ENCODE measurements around the gene MAPT.

The MAPT gene

GRCh38 chr17:45895969-45896785 is 1.8 kb downstream of the MAPT start:
- H3K9ac ChIP-seq (ENCODE audit: low read length) = no peak overlapping the region
- no peak for DNase-seq
- H3K4me2 ChIP-seq (ENCODE audit: low read depth, low read length) = peak overlapping the region; percentile 97

DNA sequence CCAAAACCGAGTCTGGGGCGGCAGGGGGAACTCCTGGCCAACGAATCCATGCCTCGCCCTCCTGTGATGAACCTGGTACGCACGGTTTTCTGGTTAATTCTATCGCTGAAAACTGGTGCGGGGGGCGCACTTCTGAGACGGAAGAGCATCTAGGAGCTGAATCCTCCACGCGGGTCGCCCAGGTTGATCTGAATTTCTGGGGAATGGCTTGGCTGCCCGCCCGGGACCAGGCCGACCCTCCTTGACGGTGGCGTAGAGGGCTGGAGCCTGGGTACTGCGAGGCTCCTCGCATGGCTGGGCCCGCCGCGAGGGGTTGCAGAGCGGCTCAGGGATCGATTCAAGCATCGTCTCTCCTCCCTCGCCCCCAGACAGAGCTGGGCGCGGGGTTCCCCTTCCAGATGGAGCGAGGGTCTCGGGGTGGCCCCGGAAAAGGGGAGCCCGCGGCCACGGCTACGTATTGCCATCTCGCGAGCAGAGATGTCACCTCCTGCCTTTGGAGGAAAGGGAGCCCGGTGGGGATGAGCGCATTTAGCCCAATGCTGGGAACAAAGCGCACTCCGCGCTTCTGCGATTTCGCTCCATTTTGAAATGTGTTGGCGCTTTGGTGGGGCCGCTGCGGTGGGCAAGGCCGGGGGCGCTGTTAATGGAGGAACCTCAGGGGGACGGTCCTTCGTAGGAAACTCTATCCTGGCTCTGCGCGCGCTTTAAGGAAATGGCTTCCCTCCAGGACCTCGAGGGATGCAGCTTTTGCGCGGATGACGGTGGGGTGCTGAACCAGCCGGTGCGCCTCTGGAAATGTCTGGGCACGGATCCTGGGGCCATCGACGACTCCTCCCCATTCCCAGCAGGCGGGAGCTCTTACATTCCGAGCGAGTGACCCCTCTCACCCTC is 2.7 kb downstream of the MAPT start:
- Histone ChIP-seq H3K9me2 (replicated peaks; ENCODE audit: insufficient read depth, low read length) (no peaks in the 10 kb centered on the region), H3K4me2 (ENCODE audit: low read depth, low read length) (no peak overlapping the region), H3K4me3 (ENCODE audit: low read length) (no peak overlapping the region), H3K4me1 (ENCODE audit: low read length) (no peaks in the 10 kb centered on the region), H3K27me3 (replicated peaks; ENCODE audit: insufficient read depth, low read length) (peaks cover 31% of the 10 kb centered on the region), H3F3A (ENCODE audit: insufficient read depth, low read length) (no peaks in the 10 kb centered on the region), H3K9me3 (replicated peaks; ENCODE audit: insufficient read depth, low read length) (no peaks in the 10 kb centered on the region), H3K9ac (ENCODE audit: low read length) (no peak overlapping the region), H3K36me3 (replicated peaks; ENCODE audit: insufficient read depth, low read length) (no peaks in the 10 kb centered on the region), H2AFZ (ENCODE audit: low read length) (no peak overlapping the region), H4K20me1 (ENCODE audit: insufficient read depth, low read length) (no peaks in the 10 kb centered on the region), H3K79me2 (ENCODE audit: low read length) (no peaks in the 10 kb centered on the region), H3K27ac (ENCODE audit: low read length) (no peak overlapping the region)
- TF ChIP-seq CTCF (IDR thresholded peaks at IDR 0.05; ENCODE audit: low read length) = no peak
- no peak for TF ChIP-seq EZH2 (optimal IDR thresholded peaks at IDR 0.05; ENCODE audit: low read depth, low read length)
- TF ChIP-seq EZH2phosphoT487 (IDR thresholded peaks at IDR 0.05; ENCODE audit: low read length) = no peak
- DNase-seq = no peak

More at GRCh38 chr17:45895969-45896785, 1.8 kb downstream of the MAPT start:
- Histone ChIP-seq H3K36me3 (replicated peaks; ENCODE audit: insufficient read depth, low read length) (no peaks in the 10 kb centered on the region), H3K9me3 (replicated peaks; ENCODE audit: insufficient read depth, low read length) (no peaks in the 10 kb centered on the region), H3K4me3 (ENCODE audit: low read length) (peak overlapping the region; percentile 75; the same call in 1 of the 2 replicates), H3K27ac (ENCODE audit: low read length) (no peak overlapping the region), H4K20me1 (ENCODE audit: insufficient read depth, low read length) (no peaks in the 10 kb centered on the region), H3F3A (ENCODE audit: insufficient read depth, low read length) (no peaks in the 10 kb centered on the region), H2AFZ (ENCODE audit: low read length) (no peak overlapping the region), H3K27me3 (replicated peaks; ENCODE audit: insufficient read depth, low read length) (peaks cover 31% of the 10 kb centered on the region), H3K79me2 (ENCODE audit: low read length) (no peaks in the 10 kb centered on the region), H3K9me2 (replicated peaks; ENCODE audit: insufficient read depth, low read length) (no peaks in the 10 kb centered on the region), H3K4me1 (ENCODE audit: low read length) (no peaks in the 10 kb centered on the region)
- TF ChIP-seq CTCF (IDR thresholded peaks at IDR 0.05; ENCODE audit: low read length) (no peak), EZH2phosphoT487 (IDR thresholded peaks at IDR 0.05; ENCODE audit: low read length) (no peak)

DNA sequence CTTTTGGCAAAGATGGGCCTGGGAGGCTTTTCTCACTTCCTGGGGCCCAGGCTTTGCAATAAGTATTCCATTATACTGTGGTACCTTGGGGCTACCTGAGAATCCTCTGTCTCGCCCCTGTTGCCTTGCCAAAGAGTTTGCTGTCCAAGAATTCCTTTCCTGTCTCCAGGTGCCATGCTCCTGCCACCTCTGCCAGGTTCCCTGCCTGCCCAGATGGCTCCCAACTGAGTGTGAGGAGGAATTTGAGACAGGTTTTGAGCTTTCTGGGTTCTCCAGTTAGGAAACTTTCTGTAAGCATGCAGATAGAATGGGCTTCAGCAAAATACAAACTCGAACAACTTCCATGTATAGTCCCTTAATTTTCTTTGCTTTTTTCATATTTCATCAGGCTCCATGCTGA is 5.8 kb downstream of the MAPT start:
- H3K9ac ChIP-seq (ENCODE audit: low read length) = no peak overlapping the region
- H3K4me1 ChIP-seq (ENCODE audit: low read length) = no peaks in the 10 kb centered on the region
- H3K27ac ChIP-seq (ENCODE audit: low read length) = no peak overlapping the region
- no peaks in the 10 kb centered on the region for H4K20me1 ChIP-seq (ENCODE audit: insufficient read depth, low read length)
- H3K36me3 ChIP-seq (replicated peaks; ENCODE audit: insufficient read depth, low read length) = no peaks in the 10 kb centered on the region
- H2AFZ ChIP-seq (ENCODE audit: low read length) = no peak overlapping the region
- no peaks in the 10 kb centered on the region for H3K79me2 ChIP-seq (ENCODE audit: low read length)
- no peak overlapping the region for H3K4me3 ChIP-seq (ENCODE audit: low read length)
- peaks cover 31% of the 10 kb centered on the region for H3K27me3 ChIP-seq (replicated peaks; ENCODE audit: insufficient read depth, low read length)
- H3F3A ChIP-seq (ENCODE audit: insufficient read depth, low read length) = no peaks in the 10 kb centered on the region
- no peak for TF ChIP-seq EZH2 (optimal IDR thresholded peaks at IDR 0.05; ENCODE audit: low read depth, low read length)
- no peak overlapping the region for H3K4me2 ChIP-seq (ENCODE audit: low read depth, low read length)
- H3K9me3 ChIP-seq (replicated peaks; ENCODE audit: insufficient read depth, low read length) = no peaks in the 10 kb centered on the region
- no peak for DNase-seq
- H3K9me2 ChIP-seq (replicated peaks; ENCODE audit: insufficient read depth, low read length) = no peaks in the 10 kb centered on the region
